Measurements from ENCODE around the gene ST8SIA6.
"Not testable (repeated sequence)": the region's sequence is repeated elsewhere in the genome, so short reads cannot be mapped to it uniquely, and the experiment has no call there.

The ST8SIA6 gene

GRCh38 chr10:17456032-17456548 is 1.7 kb upstream of the ST8SIA6 start:
- no peak for DNase-seq (ENCODE audit: low spot score)

DNA sequence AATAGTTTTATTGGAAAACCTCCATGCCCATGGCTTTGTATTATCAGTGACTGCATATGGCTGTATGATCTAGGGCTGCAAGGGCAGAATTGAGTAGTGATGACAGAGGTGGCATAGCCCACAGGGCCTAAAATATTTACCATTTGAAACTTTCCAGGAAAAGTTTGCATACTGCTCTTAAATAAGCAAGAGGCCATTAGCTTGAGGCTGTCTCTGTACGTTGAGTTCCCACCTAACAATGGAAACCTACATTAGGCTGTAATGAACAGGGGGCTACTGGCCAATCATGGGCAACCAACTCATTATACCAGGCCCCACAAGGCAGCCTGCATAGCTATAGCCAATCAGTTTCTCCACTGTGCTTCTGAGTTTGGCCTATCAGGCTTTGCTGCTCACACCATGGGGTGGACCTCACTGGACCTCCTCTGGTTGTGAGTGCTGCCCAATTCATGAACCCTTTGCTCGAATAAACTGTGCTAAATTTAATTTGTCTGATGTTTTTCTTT is 673 bp upstream of the ST8SIA6 start:
- no peak for DNase-seq (ENCODE audit: low spot score)

- DNase-seq (ENCODE audit: low spot score), result peak; percentile 60
Measured at GRCh38 chr10:17453373-17454091, 863 bp downstream of the ST8SIA6 start.

DNA sequence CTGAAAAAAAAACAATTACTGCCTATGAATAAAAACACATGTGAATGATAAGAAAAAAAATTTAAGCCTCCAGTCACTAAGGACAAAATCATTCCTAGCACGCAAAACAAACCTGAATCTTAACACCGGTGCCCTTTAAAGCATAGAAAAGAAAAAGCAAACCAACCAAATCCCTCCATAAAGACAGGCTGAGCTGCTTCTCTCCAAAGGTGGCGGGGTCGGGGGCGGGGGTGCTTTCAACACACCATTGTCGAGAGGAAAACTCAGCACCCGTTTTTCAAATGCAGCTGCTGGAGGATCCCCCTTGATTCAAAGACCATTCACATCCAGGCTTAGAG is 1.4 kb downstream of the ST8SIA6 start:
- no peak for DNase-seq (ENCODE audit: low spot score)

DNA sequence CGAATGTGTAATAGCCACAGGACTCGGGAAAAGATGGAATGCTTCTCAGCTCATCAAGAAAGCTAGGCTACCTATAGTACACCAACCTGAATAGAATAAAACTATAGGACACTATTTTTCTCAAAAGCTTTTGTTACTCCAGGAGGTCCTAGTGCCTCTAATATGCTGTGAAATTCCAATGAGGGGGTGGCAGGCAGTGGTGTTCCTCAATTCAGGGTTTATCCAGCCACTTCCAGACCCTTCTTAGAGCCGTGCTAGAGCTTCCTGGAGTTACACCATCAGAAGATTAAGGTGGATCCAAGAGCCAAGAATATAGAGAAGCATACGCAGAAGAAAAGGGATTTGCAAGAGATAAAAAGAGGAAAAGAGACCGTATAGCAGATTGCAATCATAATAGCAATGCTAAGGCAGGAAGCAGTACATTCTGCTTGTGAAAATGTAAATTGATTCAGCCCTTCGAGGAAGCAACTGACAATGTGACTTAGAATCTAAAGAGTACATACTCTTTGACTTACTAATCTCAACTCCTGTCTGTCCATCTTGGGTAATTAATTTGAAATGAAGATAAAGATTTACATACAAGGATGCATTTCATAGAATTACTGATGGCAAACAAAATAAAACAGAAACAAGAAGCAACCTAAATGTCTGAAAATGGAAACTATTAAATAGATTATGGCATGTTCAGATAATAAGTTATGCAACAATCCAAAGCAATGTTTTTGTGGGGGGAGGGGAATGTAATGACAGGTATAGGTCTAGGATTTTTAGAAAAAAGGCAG is 2.1 kb downstream of the ST8SIA6 start:
- no peak for DNase-seq (ENCODE audit: low spot score)

- no peak for DNase-seq (ENCODE audit: low spot score)
Measured at GRCh38 chr10:17450024-17450423, 4.4 kb downstream of the ST8SIA6 start.

- DNase-seq (ENCODE audit: low spot score), result no peak
Measured at GRCh38 chr10:17445400-17445998, 8.9 kb downstream of the ST8SIA6 start.

- DNase-seq (ENCODE audit: low spot score), result no peak
Measured at GRCh38 chr10:17444388-17444714, 10.0 kb downstream of the ST8SIA6 start.

- DNase-seq (ENCODE audit: low spot score), result no peak
Measured at GRCh38 chr10:17443707-17444387, 10.5 kb downstream of the ST8SIA6 start.

- no peak for DNase-seq (ENCODE audit: low spot score)
Measured at GRCh38 chr10:17438583-17438982, 15.8 kb downstream of the ST8SIA6 start.

DNA sequence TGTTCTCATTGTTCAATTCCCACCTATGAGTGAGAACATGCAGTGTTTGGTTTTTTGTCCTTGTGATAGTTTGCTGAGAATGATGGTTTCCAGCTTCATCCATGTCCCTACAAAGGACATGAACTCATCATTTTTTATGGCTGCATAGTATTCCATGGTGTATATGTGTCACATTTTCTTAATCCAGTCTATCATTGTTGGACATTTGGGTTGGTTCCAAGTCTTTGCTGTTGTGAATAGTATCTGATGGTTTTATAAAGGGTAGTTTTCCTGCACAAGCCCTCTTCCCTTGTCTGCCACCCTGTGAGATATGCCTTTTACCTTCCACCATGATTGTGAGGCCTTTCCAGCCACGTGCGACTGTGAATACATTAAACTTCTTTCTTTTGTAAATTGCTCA is 17.8 kb downstream of the ST8SIA6 start:
- DNase-seq (ENCODE audit: low spot score), result not testable (repeated sequence)

GRCh38 chr10:17435953-17436352 is 18.4 kb downstream of the ST8SIA6 start:
- DNase-seq (ENCODE audit: low spot score), result no peak

DNA sequence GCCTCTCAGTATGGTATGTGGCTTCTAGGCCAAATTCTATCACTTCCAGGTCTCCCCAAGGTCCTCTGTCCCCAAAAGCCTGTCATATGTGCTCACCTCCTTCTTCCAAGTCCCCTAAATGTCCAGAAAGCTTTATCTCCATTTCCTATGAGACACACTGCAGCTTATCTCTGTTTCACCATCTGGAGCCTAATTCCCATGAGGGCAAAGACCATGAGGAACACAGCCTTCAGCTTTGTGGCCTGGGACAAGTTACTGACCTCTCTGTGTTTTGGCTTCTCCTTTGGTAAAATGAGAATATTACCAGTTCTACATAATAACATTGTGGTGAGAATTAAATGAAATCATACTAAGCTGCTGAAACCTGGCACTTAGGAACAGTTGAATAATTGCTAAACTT is 19.2 kb downstream of the ST8SIA6 start:
- no peak for DNase-seq (ENCODE audit: low spot score)

DNA sequence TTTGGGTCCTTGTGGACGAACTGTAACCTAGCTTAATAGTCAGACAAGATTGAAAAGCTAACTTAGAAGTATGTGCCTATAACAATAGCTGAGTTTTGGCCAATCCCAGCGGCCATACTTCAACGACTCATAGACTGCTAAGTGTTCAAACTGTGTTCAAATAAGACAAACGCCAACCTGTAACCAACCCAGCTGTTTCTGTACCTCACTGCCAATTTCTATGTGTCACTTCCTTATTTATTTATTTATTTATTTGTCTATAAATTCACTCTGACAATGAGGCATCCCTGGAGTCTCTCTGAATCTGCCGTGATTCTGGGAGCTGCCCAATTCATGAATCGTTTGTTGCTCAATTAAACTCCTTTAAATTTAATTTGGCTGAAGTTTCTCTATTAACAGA is 21.7 kb downstream of the ST8SIA6 start:
- DNase-seq (ENCODE audit: low spot score), result no peak

DNA sequence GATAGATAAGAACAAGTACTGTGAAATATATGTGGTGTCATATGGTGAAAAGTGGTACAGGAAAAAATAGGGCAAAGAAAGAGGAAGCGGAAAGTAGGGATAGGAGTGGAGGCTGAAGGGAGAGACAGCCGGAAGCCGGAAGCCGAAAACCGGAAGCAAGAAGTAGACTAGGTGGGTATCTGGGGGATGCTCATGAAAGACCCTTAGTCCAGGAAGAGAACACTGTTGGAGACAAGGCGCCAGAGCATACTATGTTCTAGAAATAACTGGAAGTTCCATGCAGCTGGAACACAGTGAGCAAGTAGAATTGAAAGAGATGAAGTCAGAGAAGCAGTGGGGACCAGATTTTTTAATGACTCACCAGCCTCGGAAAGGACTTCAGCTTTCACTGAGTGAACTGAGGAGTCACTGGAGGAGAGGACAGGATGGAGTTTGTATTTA is 22.5 kb downstream of the ST8SIA6 start:
- no peak for DNase-seq (ENCODE audit: low spot score)

GRCh38 chr10:17430647-17431355 is 23.6 kb downstream of the ST8SIA6 start:
- no peak for DNase-seq (ENCODE audit: low spot score)

DNA sequence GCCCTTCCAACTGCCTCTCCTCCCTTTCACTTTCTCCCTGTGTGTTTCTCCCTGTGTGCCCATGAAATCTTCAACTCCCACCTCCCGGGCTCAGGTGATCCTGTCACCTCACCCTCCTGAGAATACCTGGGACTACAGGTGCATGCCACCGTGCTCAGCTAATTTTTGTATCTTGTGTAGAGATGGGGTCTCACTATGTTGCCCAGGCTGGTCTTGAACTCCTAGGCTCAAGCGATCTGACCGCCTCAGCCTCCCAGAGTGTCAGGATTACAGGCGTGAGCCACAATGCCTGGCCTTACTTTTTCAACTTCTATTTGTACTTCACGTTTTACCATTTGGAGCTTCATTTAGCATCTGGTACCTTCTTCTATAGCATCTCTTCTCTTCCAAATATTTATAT is 24.9 kb downstream of the ST8SIA6 start:
- no peak for DNase-seq (ENCODE audit: low spot score)

GRCh38 chr10:17428351-17429097 is 25.9 kb downstream of the ST8SIA6 start:
- no peak for DNase-seq (ENCODE audit: low spot score)

DNA sequence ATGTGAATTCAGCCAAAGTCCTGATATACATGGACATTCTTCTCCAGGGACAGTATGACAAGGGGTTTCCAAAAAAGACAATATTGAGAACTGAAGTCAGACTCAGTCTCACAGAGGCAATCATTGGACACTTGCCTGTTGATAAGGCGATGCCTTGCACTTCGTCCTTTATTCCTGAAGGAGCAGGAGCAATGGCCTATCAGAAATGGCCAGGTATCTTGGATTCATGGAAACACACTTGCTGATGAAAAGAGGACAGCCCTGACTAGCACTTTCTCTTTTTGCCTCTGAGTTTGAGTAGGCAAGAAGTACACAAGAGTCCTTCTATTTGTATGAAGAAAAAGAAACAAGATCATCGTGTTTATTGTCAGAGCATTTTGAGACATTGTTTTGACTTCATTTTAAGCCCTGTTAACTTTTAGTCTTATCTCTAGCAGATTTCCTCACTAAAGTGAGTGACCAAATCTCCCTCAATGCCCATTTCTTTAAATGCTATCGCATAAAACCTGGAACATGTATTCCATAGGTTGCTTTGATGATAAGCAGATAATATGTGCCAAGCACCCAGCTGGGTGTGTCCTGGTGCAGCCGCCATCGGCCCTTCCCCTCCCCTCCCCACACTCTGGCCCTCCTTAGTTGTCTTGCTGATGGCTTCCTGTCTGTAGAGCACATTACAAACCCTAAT is 26.6 kb downstream of the ST8SIA6 start:
- no peak for DNase-seq (ENCODE audit: low spot score)

DNA sequence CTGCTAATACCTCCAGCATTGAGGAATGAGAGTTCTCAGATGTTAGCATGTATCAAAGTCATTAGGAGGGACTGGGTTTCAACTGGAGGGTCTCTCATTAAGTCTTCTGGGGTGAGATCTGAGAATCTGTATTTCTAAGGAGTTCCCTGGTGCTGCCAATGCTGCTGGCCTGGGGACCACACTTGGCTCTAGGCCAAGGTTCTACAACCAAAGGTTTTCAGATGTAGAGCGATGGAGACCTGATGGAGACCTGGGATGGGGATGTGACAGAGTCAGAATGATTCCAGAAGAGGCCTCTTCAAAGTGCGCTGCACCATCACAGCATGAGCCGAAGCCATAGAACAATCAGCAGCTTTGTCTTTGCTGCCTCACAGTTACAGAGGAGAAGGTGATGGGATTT is 27.2 kb downstream of the ST8SIA6 start:
- DNase-seq (ENCODE audit: low spot score), result no peak
